Loucy (cell line): ENCODE results near the gene HGS.
"Not testable (repeated sequence)": the region's sequence is repeated elsewhere in the genome, so short reads cannot be mapped to it uniquely, and the experiment has no call there.

ENCODE experiments used
- H2AFZ ChIP-seq: fragments of 200-600 bp; sonication (generic); 2 replicates; pipeline ENCODE4 v1.6.0; 2016; ENCODE audit warnings: antibody characterized with exemption, mild to moderate bottlenecking, low read length, moderate library complexity
- H3F3A ChIP-seq: fragments of 200-600 bp; 2 replicates; pipeline ENCODE4 v1.6.0; 2016; ENCODE audit warnings: antibody characterized with exemption, low read depth, mild to moderate bottlenecking
- H3K27me3 ChIP-seq: fragments of 200-600 bp; sonication (generic); 2 replicates; pipeline ENCODE4 v1.6.1; 2014; ENCODE audit warnings: low read length, mild to moderate bottlenecking; ENCODE audit not compliant: insufficient read depth, poor library complexity, severe bottlenecking
- H3K36me3 ChIP-seq: fragments of 200-600 bp; sonication (generic); 2 replicates; pipeline ENCODE4 v1.6.1; 2016; ENCODE audit warnings: low read length; ENCODE audit not compliant: insufficient read depth
- H3K4me1 ChIP-seq: fragments of 200-600 bp; sonication (generic); 2 replicates; pipeline ENCODE4 v1.5.1; 2014; ENCODE audit warnings: low read length, mild to moderate bottlenecking; ENCODE audit not compliant: insufficient read depth, poor library complexity, severe bottlenecking
- H3K4me2 ChIP-seq: fragments of 200-600 bp; sonication (generic); 2 replicates; pipeline ENCODE4 v1.6.0; 2014; ENCODE audit warnings: antibody characterized with exemption, low read length, low read depth, mild to moderate bottlenecking; ENCODE audit not compliant: poor library complexity, severe bottlenecking
- H3K4me3 ChIP-seq: fragments of 200-600 bp; sonication (generic); 2 replicates; pipeline ENCODE4 v1.5.1; 2014; ENCODE audit warnings: low read length, mild to moderate bottlenecking, mixed read lengths; ENCODE audit not compliant: poor library complexity, severe bottlenecking
- H3K79me2 ChIP-seq: fragments of 200-600 bp; sonication (generic); 2 replicates; pipeline ENCODE4 v1.6.1; 2014; ENCODE audit warnings: low read length; ENCODE audit not compliant: insufficient read depth
- H3K9ac ChIP-seq: fragments of 200-600 bp; sonication (generic); 2 replicates; pipeline ENCODE4 v1.6.0; 2014; ENCODE audit warnings: mild to moderate bottlenecking, low read depth, low read length, moderate library complexity; ENCODE audit not compliant: poor library complexity, severe bottlenecking
- H3K9me2 ChIP-seq: fragments of 200-600 bp; sonication (generic); replicated peaks from 2 replicates; pipeline ENCODE4 v1.6.1; 2016; ENCODE audit warnings: low read depth, low read length, mixed read lengths
- H3K9me3 ChIP-seq: fragments of 200-600 bp; sonication (generic); 2 replicates; pipeline ENCODE4 v1.6.1; 2014; ENCODE audit warnings: mild to moderate bottlenecking, antibody characterized with exemption, low read length, low read depth; ENCODE audit not compliant: insufficient read depth
- H4K20me1 ChIP-seq: fragments of 200-600 bp; sonication (generic); 2 replicates; pipeline ENCODE4 v1.6.0; 2014; ENCODE audit warnings: antibody characterized with exemption, low read length, mild to moderate bottlenecking; ENCODE audit not compliant: insufficient read depth, poor library complexity, severe bottlenecking
- CTCF ChIP-seq: fragments of 200-600 bp; sonication (generic); conservative IDR thresholded peaks from 2 replicates; pipeline ENCODE4 v1.5.1; 2014; ENCODE audit warnings: mild to moderate bottlenecking, antibody characterized with exemption, low read length
- EZH2phosphoT487 ChIP-seq: fragments of 200-600 bp; IDR thresholded peaks from 2 replicates; pipeline ENCODE4 v1.6.1; 2018; ENCODE audit warnings: antibody characterized with exemption, mild to moderate bottlenecking, moderate library complexity, borderline replicate concordance

Gene HGS

GRCh38 chr17:81737947-81738800 is 54.4 kb downstream of the HGS start:
- Histone ChIP-seq H3K4me2 (no peak overlapping the region), H3K27me3 (no peaks in the 10 kb centered on the region), H3K9me2 (no peaks in the 10 kb centered on the region), H3K4me3 (no peak overlapping the region), H4K20me1 (no peaks in the 10 kb centered on the region), H3K9me3 (no peaks in the 10 kb centered on the region), H3K79me2 (no peaks in the 10 kb centered on the region), H3F3A (no peaks in the 10 kb centered on the region), H3K9ac (no peak overlapping the region), H3K4me1 (peaks cover 6% of the 10 kb centered on the region), H2AFZ (no peak overlapping the region), H3K36me3 (no peaks in the 10 kb centered on the region)
- TF ChIP-seq CTCF (no peak), EZH2phosphoT487 (no peak)

- H3K79me2 ChIP-seq: no peaks in the 10 kb centered on the region
- H3K4me1 ChIP-seq: peaks cover 6% of the 10 kb centered on the region
- H3K36me3 ChIP-seq: no peaks in the 10 kb centered on the region
- H3F3A ChIP-seq: no peaks in the 10 kb centered on the region
- H3K4me2 ChIP-seq: no peak overlapping the region
- no peaks in the 10 kb centered on the region for H3K9me3 ChIP-seq
- H3K4me3 ChIP-seq: no peak overlapping the region
- H3K27me3 ChIP-seq: no peaks in the 10 kb centered on the region
- H3K9me2 ChIP-seq: no peaks in the 10 kb centered on the region
- no peak overlapping the region for H2AFZ ChIP-seq
- TF ChIP-seq EZH2phosphoT487 (no peak), CTCF (no peak)
- H4K20me1 ChIP-seq: no peaks in the 10 kb centered on the region
- H3K9ac ChIP-seq: no peak overlapping the region
These were observed 55.1 kb downstream of the HGS start for GRCh38 chr17:81738801-81739393.

GRCh38 chr17:81739593-81739992 is 55.8 kb downstream of the HGS start:
- not testable (repeated sequence) for H3K4me1 ChIP-seq, H3K4me3 ChIP-seq, H3F3A ChIP-seq, H3K36me3 ChIP-seq, H3K27me3 ChIP-seq, H3K9me2 ChIP-seq, H3K4me2 ChIP-seq, H3K9ac ChIP-seq, H3K79me2 ChIP-seq, H4K20me1 ChIP-seq, H3K9me3 ChIP-seq, H2AFZ ChIP-seq
